Uterus (tissue), 2 donors: ENCODE data around the gene CD163.

Source experiments
- CTCF ChIP-seq, 4 experiments: fragments of 200-600 bp in 2 of 4; fragments of 450-650 bp in 2 of 4; sonication (generic) in 2 of 4; IDR thresholded peaks; one replicate each; pipeline ENCODE4 v1.5.1; 2016 to 2019; ENCODE audit warnings: antibody characterized with exemption in 4 of 4, mild to moderate bottlenecking in 2 of 4, moderate library complexity in 1 of 4
- POLR2A ChIP-seq, 2 donors: fragments of 450-650 bp; IDR thresholded peaks; one replicate each; pipeline ENCODE4 v1.6.1; 2016; ENCODE audit warnings: antibody characterized with exemption in 2 of 2, mild to moderate bottlenecking in 1 of 2, moderate library complexity in 1 of 2

- TF ChIP-seq CTCF (IDR thresholded peaks at IDR 0.05) (no peak), POLR2A (IDR thresholded peaks at IDR 0.05) (no peak)
Measured at GRCh38 chr12:7542046-7542445, 38.5 kb upstream of the CD163 start.
